GM12873 (cell line): ENCODE results near the gene ANKAR.

Experiments
- CTCF ChIP-seq: IDR thresholded peaks from 2 replicates; pipeline ENCODE4 v1.5.1; 2012; ENCODE audit warnings: low read depth, mild to moderate bottlenecking, moderate library complexity, low read length, control low read depth; ENCODE audit not compliant: insufficient read depth; ENCODE audit errors: missing control alignments

Gene ANKAR

GRCh38 chr2:189648846-189649509 lies 25.5 kb upstream of the ANKAR start:
- TF ChIP-seq CTCF, result no peak

GRCh38 chr2:189651284-189651683 lies 23.2 kb upstream of the ANKAR start:
- TF ChIP-seq CTCF, result no peak

GRCh38 chr2:189654641-189655040 lies 19.8 kb upstream of the ANKAR start:
- TF ChIP-seq CTCF, result no peak

DNA sequence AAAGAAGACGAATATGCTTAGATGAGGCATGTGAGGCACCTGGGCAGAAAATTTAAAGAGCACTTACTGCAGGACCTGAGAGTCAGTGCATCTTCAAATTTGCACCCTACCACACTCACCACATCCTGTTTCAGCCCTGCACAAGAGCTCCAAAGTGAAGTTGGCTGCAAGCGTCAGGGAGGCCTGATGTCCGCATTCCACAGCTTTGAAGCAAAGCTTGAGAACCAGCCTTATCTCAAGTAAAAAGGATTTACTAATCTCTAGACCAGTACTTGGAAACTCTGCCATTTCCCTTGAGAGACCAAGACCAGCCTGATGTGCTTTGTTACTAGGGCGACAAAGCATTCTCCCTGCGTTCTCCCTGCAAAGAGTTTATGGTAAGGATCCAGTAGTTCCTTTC lies 16.6 kb upstream of the ANKAR start:
- no peak for TF ChIP-seq CTCF

- TF ChIP-seq CTCF, result no peak
Observed at GRCh38 chr2:189658306-189659212, 15.9 kb upstream of the ANKAR start.

- no peak for TF ChIP-seq CTCF
Observed at GRCh38 chr2:189659734-189660133, 14.7 kb upstream of the ANKAR start.

DNA sequence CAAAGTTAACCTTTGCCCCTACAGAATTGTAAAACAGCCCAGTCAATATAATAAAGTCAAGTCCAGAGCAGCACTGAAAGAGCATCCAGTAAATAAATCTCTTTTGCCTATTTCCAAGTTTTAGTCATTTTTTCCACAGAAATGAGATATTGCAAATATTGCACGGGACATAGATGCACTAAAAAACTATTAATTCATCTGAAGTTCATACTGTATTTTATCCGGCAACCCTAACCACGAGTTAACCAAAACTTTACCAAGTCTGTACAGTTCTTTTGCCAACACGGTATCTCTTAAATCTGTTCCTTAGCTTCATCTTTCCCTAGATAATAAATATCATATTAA lies 13.7 kb upstream of the ANKAR start:
- no peak for TF ChIP-seq CTCF
